Colon (tissue), 2 donors: ENCODE measurements around the gene NRF1.
"Not testable (repeated sequence)": the region's sequence is repeated elsewhere in the genome, so short reads cannot be mapped to it uniquely, and the experiment has no call there.

Experiments
- FAIRE-seq: peaks from 2 replicates; lab custom pipeline; 2012; peaks lifted over from hg19 to GRCh38; lab: Jason Lieb, UNC
- donor health status: control.
- donor health status: control.

The NRF1 gene

GRCh38 chr7:129782818-129783583, 171.5 kb downstream of the NRF1 start:
- FAIRE-seq = no peak

- no peak for FAIRE-seq
Measured at GRCh38 chr7:129783584-129783919, 172.0 kb downstream of the NRF1 start.

- FAIRE-seq = no peak
Measured at GRCh38 chr7:129784437-129784782, 172.9 kb downstream of the NRF1 start.

- no peak for FAIRE-seq
Measured at GRCh38 chr7:129784783-129785684, 173.5 kb downstream of the NRF1 start.

GRCh38 chr7:129785685-129786514, 174.4 kb downstream of the NRF1 start:
- no peak for FAIRE-seq

- FAIRE-seq = no peak
Measured at GRCh38 chr7:129786825-129787563, 175.5 kb downstream of the NRF1 start.

- no peak for FAIRE-seq
Measured at GRCh38 chr7:129789000-129789399, 177.5 kb downstream of the NRF1 start.

- no peak for FAIRE-seq
Measured at GRCh38 chr7:129789652-129790051, 178.1 kb downstream of the NRF1 start.

GRCh38 chr7:129790136-129790535, 178.6 kb downstream of the NRF1 start:
- FAIRE-seq = no peak

GRCh38 chr7:129792721-129793120, 181.2 kb downstream of the NRF1 start:
- no peak for FAIRE-seq

GRCh38 chr7:129793506-129794310, 182.2 kb downstream of the NRF1 start:
- no peak for FAIRE-seq

GRCh38 chr7:129794461-129794860, 182.9 kb downstream of the NRF1 start:
- FAIRE-seq = not testable (repeated sequence)

GRCh38 chr7:129796186-129796775, 184.8 kb downstream of the NRF1 start:
- no peak for FAIRE-seq

- FAIRE-seq = no peak
Measured at GRCh38 chr7:129797214-129797789, 185.8 kb downstream of the NRF1 start.

- no peak for FAIRE-seq
Measured at GRCh38 chr7:129798616-129799349, 187.3 kb downstream of the NRF1 start.

GRCh38 chr7:129799350-129799955, 187.9 kb downstream of the NRF1 start:
- FAIRE-seq = no peak

GRCh38 chr7:129800901-129801300, 189.4 kb downstream of the NRF1 start:
- FAIRE-seq = no peak

- no peak for FAIRE-seq
Measured at GRCh38 chr7:129801882-129802281, 190.4 kb downstream of the NRF1 start.

- no peak for FAIRE-seq
Measured at GRCh38 chr7:129803546-129804081, 192.1 kb downstream of the NRF1 start.
